Adipocyte (in vitro differentiated cells): ENCODE measurements around the gene PREX1.

Experiments used
- DNase-seq: peaks from one replicate; pipeline ENCODE4 v3.0.0-alpha.2; 2015; ENCODE audit warnings: low read depth
- H3K27me3 ChIP-seq: replicated peaks from 2 replicates; pipeline ENCODE4 v1.7.0; 2013; ENCODE audit warnings: mild to moderate bottlenecking, low read length, moderate library complexity; ENCODE audit not compliant: control insufficient read depth, insufficient read depth
- H3K36me3 ChIP-seq: 2 replicates; pipeline ENCODE4 v1.7.0; 2013; ENCODE audit warnings: low read length, mild to moderate bottlenecking, moderate library complexity; ENCODE audit not compliant: control insufficient read depth, insufficient read depth, severe bottlenecking
- H3K4me1 ChIP-seq: 2 replicates; pipeline ENCODE4 v1.7.0; 2013; ENCODE audit warnings: mild to moderate bottlenecking, low read length, moderate library complexity; ENCODE audit not compliant: control insufficient read depth, insufficient read depth
- H3K4me3 ChIP-seq: 2 replicates; pipeline ENCODE4 v1.7.0; 2013; ENCODE audit warnings: mild to moderate bottlenecking, low read length, moderate library complexity
- H3K9ac ChIP-seq: 2 replicates; pipeline ENCODE4 v1.7.0; 2013; ENCODE audit warnings: mild to moderate bottlenecking, low read length, moderate library complexity
- H3K9me3 ChIP-seq: 2 replicates; pipeline ENCODE4 v1.7.0; 2013; ENCODE audit warnings: mild to moderate bottlenecking, low read length, moderate library complexity; ENCODE audit not compliant: control insufficient read depth

The PREX1 gene

DNA sequence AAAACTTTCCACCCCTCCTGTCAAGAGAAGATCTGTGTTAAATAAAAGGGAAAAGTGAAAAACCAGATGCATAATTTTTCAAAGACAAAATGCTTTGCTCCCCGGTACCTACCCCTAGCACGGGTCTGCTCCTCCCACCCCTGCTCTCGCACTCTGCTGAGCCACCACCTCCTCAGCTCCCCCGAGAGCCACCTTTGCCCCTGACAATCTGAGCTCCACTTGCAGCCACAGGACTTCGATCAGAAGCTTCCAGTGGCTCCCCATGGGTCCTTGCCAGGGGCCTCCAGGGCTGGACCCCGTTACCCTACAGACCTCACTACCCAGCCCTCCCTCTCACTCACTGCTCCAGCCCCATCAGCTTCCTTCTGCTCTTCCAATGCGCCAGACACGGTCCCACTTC, 171.7 kb downstream of the PREX1 start:
- no peaks in the 10 kb centered on the region for H3K36me3 ChIP-seq
- no peak overlapping the region for H3K4me3 ChIP-seq
- DNase-seq = no peak
- H3K9ac ChIP-seq = no peak overlapping the region
- H3K9me3 ChIP-seq = peaks cover 10% of the 10 kb centered on the region
- no peaks in the 10 kb centered on the region for H3K4me1 ChIP-seq
- H3K27me3 ChIP-seq = peaks cover 20% of the 10 kb centered on the region

DNA sequence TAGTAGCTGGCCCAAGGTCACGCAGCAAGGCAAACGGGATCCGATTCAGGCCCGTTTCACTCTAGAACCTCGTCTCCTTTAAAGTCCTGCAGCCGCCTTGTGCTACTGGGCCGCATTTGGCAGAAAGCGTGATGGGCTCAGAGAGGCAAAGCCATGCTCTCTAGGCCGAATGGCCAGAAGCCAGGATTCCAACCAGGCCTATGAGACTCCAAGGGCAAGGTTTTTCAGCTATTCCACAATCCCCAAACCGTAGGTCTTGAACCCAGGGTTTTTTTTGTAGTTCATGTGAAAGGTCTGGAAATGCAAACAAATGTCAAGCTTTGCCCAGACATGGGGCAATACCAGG, 174.1 kb downstream of the PREX1 start:
- Histone ChIP-seq H3K9me3 (no peaks in the 10 kb centered on the region), H3K9ac (no peak overlapping the region), H3K27me3 (peaks cover 15% of the 10 kb centered on the region), H3K4me1 (no peaks in the 10 kb centered on the region), H3K36me3 (no peaks in the 10 kb centered on the region), H3K4me3 (no peak overlapping the region)
- no peak for DNase-seq

DNA sequence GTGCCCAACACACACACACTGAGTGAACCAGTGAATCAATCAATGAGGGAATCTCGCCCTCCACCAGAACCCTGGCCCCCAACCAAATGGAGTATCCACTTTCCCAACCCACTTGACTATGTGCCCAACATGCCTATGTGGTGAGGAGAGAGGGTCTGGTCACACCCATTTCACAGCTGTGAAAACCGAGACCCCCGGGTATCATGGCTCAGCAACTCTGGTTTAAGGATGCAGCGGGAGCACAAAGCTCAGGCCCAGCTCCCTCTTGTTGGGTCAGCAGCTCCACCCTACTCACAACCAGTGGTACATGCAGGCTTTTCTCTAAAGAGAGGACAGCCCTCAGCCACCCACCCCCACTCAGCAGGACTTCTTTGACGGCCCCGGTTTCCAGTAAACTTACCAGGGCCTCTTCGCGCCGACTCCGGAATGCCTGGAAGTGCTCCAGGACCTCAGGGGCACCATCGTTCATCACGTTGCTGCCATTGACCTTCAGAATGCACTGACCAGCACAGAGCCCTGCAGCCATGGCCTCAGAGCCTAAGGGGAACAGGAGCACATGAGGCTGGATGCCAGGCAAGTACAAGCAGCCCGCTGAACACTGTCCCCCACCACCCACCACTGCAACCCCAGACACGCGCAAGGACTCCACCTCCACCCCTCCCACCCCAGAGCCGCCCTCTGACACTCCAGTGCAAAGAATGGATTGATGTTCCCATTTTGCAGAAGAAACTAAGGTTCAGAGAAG, 174.7 kb downstream of the PREX1 start:
- H3K36me3 ChIP-seq = no peaks in the 10 kb centered on the region

DNA sequence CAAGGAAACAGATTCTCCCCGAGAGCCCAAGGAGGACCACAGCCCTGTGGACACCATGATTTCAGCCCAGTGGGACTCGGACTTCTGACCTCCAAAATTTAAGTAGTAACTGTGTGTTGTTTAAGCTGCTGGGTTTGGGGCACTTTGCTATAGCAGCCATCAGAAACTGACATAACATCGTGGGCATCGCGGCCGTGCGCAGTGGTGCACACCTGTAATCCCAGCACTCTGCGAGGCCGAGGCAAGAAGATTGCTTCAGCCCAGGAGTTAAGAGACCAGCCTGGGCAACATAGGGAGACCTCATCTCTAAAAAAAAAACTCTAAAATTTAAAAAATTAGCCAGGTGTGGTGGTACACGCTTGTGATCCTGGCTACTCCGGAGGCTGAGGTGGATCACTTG, 175.8 kb downstream of the PREX1 start:
- H3K36me3 ChIP-seq = no peaks in the 10 kb centered on the region
- H3K4me3 ChIP-seq = no peak overlapping the region
- peaks cover 15% of the 10 kb centered on the region for H3K27me3 ChIP-seq

More for the DNA sequence above, 174.7 kb downstream of the PREX1 start:
- H3K4me1 ChIP-seq = no peaks in the 10 kb centered on the region
- no peaks in the 10 kb centered on the region for H3K9me3 ChIP-seq
- H3K9ac ChIP-seq = no peak overlapping the region
- H3K27me3 ChIP-seq = peaks cover 15% of the 10 kb centered on the region
- no peak overlapping the region for H3K4me3 ChIP-seq
- DNase-seq = no peak

DNA sequence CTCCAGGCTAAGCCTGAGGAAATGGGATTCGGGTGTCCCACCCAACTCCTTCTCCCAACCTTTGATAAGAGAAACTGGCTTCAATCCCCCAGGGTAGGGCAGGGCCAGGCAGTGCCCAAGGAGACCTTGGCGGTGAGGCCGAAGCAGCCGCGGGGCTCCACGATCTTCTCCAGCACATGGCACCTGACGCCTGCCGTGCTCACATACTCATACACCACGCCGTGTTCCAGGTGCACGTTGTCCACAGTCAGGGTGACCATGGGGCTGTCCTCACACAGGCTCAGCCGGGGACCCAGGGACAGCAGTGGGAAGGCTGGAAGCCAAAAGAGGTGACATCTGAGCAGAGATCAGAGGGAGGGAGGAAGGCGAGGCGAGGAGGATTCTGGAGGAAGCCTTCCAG, 176.5 kb downstream of the PREX1 start:
- H3K9me3 ChIP-seq = no peaks in the 10 kb centered on the region
- no peak overlapping the region for H3K9ac ChIP-seq
- no peak overlapping the region for H3K4me3 ChIP-seq
- no peak for DNase-seq
- no peaks in the 10 kb centered on the region for H3K36me3 ChIP-seq
- peaks cover 13% of the 10 kb centered on the region for H3K27me3 ChIP-seq
- no peaks in the 10 kb centered on the region for H3K4me1 ChIP-seq

More for the DNA sequence above, 175.8 kb downstream of the PREX1 start:
- no peaks in the 10 kb centered on the region for H3K4me1 ChIP-seq
- no peak for DNase-seq
- H3K9me3 ChIP-seq = no peaks in the 10 kb centered on the region
- H3K9ac ChIP-seq = no peak overlapping the region

DNA sequence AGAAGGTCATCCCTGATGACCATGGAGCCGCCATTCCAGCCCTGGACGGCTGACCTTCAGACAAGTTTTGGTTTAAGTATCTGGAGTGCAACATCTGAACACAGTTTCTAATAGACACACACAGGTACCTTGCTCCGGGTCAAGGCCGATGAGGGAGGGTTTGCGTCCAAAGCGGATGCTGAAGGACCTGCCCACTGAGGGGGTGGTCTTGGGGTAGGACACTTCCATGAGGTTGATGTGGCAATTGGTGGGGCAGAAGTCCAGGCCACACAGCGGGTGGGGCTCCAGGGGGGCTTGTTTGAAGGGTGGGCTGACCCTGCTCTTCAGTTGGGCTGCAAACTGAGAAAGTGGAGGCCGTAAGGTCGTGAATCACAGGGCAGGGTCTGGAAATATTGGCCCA, 177.9 kb downstream of the PREX1 start:
- Histone ChIP-seq H3K27me3 (peaks cover 6% of the 10 kb centered on the region), H3K4me3 (no peak overlapping the region), H3K36me3 (no peaks in the 10 kb centered on the region), H3K9me3 (no peaks in the 10 kb centered on the region), H3K9ac (no peak overlapping the region), H3K4me1 (no peaks in the 10 kb centered on the region)
- no peak for DNase-seq

DNA sequence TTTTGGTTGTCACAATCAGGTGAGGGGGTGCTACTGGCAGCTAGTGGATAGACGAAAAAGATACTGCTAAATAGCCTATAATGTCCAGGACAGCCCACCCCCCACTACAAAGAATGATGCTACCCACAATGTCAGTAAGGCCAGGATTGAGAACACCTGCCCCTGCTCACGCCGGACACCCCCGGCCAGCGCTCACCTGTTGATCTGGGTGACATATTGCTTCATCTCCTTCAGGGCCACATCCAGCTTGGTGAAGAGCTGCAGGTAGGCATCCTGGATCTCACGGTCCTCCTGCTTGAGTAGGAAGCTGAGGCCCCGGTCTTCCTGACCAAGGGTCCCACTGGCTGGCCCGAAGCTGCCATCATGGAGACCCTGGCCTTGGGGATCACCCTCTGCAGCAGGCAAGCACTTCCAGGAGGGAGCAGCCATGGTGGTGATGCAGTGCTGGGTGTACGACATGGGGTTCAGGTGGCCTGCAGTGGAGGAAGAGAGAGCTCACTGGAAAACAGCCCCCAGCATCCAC, 178.6 kb downstream of the PREX1 start:
- Histone ChIP-seq H3K9ac (no peak overlapping the region), H3K4me3 (no peak overlapping the region), H3K9me3 (no peaks in the 10 kb centered on the region), H3K4me1 (no peaks in the 10 kb centered on the region), H3K36me3 (no peaks in the 10 kb centered on the region), H3K27me3 (peaks cover 6% of the 10 kb centered on the region)
- DNase-seq = no peak

DNA sequence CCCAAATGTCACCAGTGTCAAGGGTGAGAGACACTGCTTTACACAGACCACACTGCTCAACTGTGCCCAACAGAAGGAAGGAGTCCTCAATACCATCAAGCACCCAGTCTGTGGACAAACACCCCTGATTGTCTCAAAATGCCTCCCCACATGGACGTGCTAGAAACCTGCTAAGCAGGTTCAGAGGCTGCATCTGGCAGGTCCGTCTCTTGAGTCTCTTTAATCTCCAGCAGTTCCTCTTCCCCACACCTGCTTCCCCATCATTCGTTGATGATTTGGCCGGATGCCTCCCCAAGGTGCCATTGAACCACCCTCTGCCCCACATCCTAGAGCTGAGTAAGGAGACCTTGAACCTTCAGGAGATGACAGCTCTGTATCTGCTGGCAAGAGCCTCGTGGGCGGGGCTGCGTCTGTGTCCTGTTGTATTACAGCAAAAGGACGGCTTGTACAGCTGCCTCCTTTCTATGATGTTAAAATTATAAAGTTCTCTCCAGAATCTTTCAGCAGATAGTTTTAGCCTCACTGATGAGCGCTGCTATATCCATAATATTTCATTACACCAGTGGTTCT, 179.2 kb downstream of the PREX1 start:
- H3K27me3 ChIP-seq = peaks cover 6% of the 10 kb centered on the region
- H3K4me3 ChIP-seq = no peak overlapping the region
- H3K9me3 ChIP-seq = no peaks in the 10 kb centered on the region
- H3K36me3 ChIP-seq = no peaks in the 10 kb centered on the region
- no peak overlapping the region for H3K9ac ChIP-seq
- DNase-seq = no peak
- H3K4me1 ChIP-seq = no peaks in the 10 kb centered on the region

DNA sequence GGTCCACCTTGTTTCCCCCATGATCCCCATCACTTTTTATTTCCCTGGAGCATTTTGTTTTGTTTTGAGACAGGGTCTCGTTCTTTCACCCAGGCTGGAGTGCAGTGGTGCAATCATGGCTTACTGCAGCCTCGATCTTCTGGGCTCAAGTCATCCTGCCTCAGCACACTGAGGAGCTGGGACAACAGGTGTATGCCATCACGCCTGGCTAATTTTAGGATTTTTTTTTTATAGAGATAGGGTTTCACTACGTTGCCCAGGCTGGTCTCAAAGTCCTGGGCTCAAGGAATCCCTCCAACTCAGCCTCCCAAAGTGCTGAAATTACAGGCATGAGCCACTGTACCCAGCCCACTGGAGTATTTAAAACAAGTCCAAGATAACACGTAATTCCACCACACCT, 179.9 kb downstream of the PREX1 start:
- no peak for DNase-seq
- Histone ChIP-seq H3K36me3 (no peaks in the 10 kb centered on the region), H3K4me3 (no peak overlapping the region), H3K27me3 (peaks cover 6% of the 10 kb centered on the region), H3K9me3 (no peaks in the 10 kb centered on the region), H3K4me1 (no peaks in the 10 kb centered on the region), H3K9ac (no peak overlapping the region)

DNA sequence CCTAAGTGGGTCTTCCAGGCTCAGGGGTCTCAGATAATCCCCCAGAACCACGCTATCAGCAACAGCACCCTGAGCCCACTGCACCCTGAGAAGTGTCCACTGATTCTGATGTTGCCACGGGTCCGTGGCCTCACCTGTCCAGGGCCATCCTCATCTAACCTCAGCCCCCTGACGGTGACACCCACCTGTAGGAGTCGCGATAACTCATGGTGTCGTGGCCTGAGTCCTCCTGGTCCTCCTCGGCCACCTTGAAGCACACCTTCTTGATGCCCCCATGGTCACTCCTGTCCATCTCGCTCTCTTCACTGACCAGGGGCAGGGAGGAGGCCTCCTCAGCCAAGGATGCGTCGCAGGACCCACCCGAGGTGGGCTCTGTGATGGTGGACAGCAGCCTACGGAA, 182.1 kb downstream of the PREX1 start:
- no peaks in the 10 kb centered on the region for H3K9me3 ChIP-seq
- no peaks in the 10 kb centered on the region for H3K36me3 ChIP-seq
- DNase-seq = no peak
- H3K4me3 ChIP-seq = no peak overlapping the region
- no peaks in the 10 kb centered on the region for H3K4me1 ChIP-seq
- H3K9ac ChIP-seq = no peak overlapping the region
- peaks cover 6% of the 10 kb centered on the region for H3K27me3 ChIP-seq

DNA sequence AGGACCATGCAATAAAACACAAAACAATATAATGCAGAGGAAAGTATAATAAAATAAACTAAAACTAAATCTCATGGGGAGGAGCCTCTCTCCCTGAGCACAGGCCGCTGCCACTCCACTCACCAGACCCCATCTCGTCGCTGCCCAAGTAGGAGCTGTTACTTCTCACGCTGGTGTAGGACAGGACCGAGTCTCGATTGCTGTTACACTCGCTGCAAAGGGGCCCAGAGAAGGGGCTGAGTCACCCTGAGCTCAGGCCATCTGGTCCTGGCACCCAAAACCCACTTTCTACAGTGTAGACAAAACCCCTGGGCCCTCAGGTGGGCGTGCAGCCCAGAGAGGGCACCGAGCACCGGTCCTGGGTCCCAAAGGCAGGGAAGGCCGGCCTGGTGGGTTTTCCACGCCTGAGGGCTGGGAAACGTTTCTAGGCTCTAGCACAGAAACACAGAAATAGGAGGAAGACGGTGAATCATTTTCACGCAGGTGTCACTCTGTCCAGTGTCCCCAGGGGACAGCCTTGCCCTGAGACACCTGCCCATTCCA, 183.4 kb downstream of the PREX1 start:
- no peak overlapping the region for H3K4me3 ChIP-seq
- no peaks in the 10 kb centered on the region for H3K9me3 ChIP-seq
- H3K27me3 ChIP-seq = peaks cover 6% of the 10 kb centered on the region
- H3K9ac ChIP-seq = no peak overlapping the region
- no peaks in the 10 kb centered on the region for H3K4me1 ChIP-seq
- DNase-seq = no peak
- no peaks in the 10 kb centered on the region for H3K36me3 ChIP-seq
